HG02973 (cell line): ENCODE results near the gene NOX5.
"Not testable (repeated sequence)": the region's sequence is repeated elsewhere in the genome, so short reads cannot be mapped to it uniquely, and the experiment has no call there.

Experiments used
- ATAC-seq: cut with Tn5 transposase; IDR thresholded peaks from one replicate; pipeline ENCODE4 v1.9.1; 2021; ENCODE audit warnings: moderate library complexity; ENCODE audit not compliant: unreplicated experiment

NOX5 gene

DNA sequence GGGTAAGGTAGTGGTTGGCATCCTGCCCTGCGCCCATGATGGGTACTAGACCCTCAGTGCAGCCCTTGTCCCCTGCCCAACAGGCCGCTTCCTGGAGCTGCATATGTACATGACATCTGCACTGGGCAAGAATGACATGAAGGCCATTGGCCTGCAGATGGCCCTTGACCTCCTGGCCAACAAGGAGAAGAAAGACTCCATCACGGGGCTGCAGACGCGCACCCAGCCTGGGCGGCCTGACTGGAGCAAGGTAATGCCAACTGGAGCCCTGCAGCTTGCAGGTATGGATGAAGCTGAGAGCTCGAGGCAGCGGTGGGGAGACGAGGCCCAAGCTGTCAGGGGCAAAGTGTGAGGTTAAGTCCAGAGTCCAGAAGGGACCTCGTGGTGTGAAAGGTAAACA is 40.8 kb downstream of the NOX5 start:
- ATAC-seq, result no peak

DNA sequence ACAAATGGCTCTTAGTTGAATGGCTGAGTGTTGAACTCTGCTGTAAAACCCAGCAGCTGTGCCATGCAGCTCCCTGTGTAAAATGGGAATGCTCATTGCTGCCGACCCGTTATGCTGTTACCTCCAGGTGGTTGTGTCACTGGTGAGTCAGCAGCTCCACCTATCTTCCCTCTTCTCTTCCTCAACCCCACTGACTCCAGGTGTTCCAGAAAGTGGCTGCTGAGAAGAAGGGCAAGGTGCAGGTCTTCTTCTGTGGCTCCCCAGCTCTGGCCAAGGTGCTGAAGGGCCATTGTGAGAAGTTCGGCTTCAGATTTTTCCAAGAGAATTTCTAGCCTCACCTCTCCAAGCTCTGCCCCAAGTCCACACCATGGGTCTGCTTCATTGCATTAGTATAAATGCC is 41.9 kb downstream of the NOX5 start:
- no peak for ATAC-seq

DNA sequence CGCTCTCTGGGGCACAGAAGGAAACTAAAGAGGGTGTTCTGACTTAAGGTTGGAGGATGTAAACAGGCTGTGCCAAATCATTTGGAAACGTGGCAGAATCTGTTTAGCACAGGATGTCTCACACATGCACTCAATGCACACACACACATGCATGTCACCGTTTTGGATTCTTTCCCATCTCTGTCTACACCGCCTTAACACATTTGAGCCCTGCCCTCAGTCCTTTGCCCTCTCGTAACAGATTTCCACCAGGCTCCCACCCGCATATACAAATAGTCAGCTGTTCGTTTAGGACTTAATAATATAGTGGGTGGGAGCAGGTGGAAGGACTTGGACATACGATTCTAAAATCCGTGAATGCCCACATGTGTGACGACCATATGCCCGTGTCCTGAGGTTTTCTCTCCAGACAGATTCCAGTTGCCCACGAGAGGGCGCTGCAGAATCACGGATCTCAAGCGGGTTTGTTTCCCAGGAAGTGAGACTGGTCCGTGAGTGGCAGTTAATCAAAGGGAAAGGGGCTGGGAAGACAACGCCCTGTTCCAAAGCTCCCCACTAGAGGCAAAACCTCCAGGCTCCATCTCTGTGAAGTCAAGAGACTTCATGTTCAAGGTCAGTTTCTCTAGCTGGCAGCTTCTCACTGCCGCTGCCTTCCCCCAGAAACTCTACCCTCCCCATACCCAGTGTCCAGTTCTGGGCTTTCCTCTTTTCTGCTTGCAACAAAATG is 44.5 kb downstream of the NOX5 start:
- no peak for ATAC-seq

DNA sequence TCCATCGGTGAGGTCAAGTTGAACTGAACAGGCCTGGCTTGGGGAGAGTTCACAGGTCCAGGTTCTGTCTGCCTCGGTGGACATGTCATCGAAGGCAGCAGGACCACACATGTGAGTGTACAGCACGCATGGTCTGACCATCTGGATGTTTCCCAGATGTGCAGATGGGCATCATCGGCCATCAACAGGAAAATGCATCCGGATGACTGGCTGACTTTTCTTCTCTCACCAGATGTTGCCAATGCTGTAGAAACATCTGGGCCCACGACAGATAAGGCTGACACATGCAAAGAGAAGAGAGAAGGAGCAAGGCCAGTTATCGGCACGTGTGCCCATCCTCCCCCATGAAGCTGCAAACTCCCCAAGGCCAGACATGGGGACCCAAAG is 45.1 kb downstream of the NOX5 start:
- ATAC-seq, result no peak

DNA sequence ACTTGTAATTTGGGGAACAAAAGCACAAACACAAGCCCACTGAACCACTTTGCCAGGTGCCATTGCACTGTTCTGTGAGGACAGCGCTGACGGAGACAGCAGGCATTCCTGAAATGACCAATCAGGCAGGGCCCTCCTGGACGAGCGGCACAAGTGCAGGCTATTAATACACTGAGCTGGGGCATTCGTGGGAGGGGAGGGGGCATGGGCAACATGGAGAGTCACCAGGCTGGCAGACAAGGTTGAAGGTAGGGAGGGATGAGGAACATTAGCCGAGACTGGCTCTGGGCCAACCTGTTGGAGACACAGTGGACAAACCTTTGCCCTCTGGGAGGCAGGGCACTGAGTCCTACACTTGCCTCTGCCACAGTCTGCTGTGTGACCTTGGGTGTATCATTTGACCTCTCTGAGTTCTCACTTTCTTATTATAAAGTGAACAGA is 45.6 kb downstream of the NOX5 start:
- ATAC-seq, result no peak

DNA sequence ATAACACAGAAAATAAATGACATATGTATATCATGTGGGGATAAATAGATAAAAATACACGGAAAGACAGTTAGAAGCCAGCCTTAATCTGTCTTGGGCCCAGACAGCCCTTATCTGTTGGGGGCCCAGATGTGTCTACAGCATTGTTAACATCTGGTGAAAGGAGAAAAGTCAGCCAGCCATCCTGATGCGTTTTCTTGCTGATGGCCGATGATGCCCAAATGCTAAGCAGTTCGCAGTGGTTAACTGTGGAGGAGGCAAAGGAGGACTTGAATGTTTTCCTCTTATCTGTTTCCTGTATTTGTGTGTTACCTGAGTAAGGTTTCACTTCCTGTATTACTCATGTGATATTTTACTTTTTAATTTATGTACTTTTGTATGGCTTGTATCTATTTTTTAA is 46.2 kb downstream of the NOX5 start:
- ATAC-seq, result no peak

DNA sequence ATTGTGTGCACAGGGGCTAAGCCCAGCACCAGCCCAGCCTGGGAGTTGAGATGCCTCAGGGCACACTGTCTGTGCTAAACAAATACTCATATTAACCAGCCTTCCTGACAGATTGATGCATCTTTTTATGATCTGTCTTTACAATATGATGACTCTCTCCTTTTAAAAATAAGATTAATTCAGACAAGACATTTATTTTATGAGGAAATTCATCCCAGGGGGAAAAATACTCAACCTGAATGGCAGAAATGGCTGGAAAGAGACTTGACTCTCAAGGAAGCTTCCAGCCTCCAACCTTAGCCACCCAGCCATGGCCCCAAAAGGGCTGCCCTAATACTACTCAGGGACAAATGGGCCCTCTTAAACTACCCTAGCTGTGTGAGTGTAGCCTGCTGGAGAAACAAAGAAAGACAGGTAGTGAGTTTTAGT is 46.9 kb downstream of the NOX5 start:
- ATAC-seq, result no peak

DNA sequence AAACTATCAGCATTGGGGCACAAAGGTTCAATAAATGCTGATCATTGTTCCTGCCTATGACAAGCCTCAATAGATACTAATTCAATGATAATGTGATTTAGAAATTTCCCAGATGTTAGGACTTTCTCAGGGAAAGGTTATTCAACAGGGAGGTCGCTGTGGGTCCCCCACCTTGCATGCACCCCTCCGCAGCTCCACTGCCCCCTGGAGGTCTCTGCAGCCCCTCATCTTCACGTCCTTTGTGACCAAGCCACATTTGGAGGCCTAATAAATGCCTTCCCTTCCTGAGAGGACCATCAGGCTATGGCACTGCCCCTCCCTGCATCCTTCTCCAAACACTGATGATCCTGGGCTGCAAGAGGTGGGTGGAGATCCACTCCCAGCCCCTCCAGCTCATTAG is 50.2 kb downstream of the NOX5 start:
- no peak for ATAC-seq

DNA sequence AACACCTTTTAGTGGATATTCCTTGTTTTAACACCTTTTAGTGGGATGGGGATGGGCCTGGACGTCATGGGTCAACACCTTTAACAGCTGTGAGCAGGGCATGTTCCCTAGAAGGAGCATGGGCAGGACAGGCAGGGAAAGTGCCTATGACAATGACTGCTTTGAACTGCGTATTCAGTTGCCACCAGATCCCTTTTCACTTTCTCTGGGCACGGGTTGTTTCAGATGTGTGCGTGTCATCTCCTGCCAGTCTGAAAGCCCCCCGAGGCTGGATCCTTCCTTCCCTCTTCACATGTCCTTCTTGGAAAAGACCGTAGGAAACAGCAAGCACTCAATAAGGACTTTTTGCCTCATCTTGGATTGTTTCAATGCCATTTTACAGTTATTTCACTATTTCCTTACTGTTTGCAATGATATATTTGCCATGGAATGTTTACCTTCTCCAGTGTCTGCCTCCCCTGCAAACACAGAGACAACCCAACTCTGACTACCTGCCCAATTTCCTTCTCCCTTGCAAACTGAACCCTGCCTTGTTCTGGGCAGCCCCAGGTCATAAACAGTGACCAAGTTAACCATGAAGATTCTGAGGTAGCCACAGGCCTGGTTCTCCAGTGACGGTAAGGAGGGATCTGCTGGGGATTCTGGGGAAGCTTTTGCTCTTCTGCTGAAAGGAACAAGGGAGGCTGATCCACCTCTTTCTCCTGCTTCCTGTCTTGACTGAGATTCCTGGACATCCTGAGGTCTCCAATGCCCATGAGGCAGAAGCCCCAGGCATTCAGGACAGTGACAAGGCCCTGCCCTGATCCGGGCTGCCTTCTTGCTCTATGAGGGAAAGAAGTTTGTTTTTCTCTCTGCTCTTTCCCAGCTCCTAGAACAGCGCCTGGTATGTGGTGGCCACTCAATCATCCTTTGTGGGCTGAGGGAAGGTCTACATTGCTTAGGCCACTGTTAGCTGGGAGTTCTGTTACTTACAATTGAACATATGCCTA is 51.8 kb downstream of the NOX5 start:
- ATAC-seq, result no peak

DNA sequence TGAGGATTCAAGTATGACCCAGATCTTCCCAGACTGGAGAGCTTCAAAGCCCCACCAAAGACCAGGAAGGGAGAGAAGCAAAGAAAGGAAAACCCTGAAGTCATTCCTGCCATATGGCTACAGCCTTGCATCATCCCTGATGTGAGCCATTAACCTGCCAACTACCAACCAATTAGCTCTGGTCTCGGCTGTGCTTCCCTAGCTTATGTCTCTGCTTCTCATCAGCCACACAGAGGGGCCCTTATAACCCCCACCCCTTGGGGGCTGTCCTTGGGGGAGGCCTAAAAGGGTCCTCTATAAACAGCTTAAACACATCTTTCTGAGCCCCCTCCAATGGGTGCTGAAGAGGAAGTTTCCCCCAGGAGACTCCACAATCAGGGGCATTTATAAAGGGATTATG is 52.8 kb downstream of the NOX5 start:
- ATAC-seq, result no peak

DNA sequence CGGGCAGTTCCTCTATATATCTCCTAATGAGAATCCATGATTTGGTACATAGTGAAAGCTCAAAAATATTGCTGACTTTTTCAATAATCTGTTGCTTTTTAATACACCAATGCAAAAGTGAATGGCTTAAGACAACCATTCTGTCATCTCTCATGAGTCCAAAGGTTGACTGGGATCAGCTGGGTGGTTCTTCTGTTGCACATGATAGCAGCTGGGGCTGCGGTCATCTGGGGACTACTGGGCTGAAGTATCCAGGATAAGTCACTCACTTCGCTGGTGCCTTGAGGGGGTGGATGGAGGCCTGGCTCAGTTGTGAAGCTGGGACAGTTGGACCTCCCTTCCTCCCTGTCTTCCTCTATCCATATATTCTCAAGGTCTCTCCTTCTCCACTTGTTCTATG is 53.7 kb downstream of the NOX5 start:
- no peak for ATAC-seq

DNA sequence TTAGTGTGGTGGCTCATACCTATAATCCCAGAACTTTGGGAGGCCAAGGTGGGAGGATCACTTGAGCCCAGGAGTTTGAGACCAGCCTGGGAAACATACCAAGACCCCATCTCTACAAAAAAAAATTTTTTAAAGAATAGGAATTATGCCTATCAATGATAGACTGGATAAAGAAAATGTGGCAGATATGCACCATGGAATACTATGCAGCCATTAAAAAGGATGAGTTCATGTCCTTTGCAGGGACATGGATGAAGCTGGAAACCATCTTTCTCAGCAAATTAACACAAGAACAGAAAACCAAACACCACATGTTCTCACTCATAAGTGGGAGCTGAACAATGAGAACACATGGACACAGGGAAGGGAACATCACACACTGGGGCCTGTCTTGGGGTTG is 54.8 kb downstream of the NOX5 start:
- not testable (repeated sequence) for ATAC-seq

DNA sequence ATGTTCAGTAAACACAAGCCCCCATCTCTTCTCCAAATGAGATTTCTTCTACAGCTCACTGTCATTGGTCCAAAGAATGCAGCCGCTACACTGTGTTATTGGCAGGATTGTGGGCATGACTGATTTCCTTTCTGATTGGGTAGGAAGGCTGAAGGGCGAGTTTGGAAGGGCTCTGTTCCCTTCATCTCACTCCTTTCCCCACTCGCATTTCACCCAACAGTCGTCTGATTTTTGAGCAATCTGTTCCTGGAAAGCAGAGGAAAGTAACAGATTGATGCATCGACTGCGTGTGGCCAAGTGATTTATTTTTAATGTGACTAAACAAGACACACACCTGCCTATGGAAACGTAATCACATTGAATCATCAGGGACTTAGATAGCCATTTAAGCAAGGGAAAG is 55.5 kb downstream of the NOX5 start:
- no peak for ATAC-seq

DNA sequence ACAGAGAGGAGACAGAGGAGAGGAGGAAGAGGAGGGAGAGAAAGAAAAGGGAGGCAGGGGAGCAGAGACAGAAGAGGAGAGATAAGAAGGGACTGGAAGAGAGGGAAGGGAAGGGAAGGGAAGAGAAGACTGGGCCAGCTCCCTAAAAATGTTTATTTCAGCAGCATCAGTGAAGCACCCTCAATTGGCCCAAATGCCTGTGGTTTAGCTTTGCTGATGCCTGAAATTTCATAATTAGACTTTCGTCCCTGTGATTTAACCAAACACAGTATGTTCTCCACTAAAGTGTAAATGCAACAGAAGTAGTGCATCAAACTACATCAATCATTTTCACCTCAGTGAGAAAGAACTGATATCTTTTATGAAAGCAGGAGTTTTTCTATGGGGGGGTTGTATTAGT is 55.9 kb downstream of the NOX5 start:
- ATAC-seq, result no peak

DNA sequence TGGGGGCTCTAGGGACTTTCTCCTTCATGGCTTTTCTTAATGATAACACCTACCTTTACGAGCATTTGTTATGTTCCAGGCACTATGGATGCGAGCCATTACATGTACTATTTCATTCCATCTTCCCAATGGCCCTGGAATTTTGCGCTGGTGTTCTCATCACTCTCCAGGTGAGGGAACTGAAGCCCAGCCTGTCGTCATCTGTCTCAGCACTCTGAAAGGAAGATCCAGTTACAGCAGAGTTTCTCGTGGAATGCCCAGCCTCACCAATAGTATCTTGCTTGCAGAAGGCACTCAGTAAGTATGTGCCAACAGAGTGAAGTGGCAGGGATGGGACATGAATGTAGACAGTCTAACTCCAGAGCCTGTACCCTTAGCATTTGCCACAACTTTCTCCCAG is 56.8 kb downstream of the NOX5 start:
- no peak for ATAC-seq

DNA sequence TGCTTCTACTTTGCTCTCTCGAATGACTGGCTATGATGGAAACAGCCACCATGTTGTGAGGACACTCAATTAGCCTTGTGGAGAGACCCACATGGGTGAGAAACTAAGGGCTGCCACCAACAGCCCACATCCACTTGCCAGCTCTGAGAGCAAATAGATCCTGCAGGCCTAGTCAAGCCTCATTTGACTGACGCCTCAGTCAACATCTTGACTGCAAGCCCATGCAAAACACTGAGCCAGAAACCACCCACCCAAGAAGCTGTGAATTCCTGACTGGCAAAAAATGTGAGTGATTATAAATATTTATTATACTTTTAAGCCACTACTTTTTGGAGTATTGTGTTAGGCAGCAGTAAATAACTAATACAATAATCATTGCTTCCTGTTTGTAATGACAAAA is 58.4 kb downstream of the NOX5 start:
- no peak for ATAC-seq

DNA sequence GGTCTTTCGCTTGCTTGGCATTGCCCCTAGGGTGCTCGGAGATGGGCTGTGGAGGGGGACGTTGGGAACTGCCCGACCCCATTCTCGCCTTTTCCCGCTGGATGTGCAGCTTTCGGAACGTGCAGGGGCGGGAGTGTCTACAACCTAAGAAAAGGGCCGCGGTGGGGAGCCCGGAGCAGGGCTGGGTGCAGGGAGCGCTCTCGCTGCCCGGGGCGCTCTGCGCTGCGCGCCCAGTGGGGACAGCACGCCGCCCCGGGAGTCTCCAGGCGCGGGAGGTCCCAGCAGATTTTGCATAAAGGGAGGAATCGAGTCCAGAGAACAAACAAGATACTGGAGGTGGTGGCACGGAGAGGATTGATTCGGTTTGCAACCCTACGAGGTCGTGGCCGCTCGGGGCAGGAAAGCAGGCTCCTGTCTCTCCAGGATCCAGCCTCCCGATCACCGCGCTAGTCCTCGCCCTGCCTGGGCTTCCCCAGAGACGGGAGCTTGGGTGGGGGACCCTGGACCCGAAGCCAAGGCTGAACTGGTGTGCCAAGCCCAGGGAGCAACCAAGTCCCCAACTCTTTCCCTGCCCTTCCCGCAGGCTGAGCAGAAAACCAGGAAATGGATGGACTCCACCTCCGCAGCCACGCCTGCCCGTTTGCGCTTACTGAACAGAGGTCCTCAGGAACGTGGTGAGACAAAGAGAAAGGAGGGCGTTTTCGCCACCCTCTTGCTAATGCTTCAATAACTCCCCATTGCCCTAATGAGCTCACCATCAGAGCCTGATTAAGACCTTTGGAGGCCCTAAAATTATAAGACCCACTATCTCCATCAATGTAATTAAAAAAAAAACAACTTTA is 59.7 kb downstream of the NOX5 start:
- no peak for ATAC-seq

DNA sequence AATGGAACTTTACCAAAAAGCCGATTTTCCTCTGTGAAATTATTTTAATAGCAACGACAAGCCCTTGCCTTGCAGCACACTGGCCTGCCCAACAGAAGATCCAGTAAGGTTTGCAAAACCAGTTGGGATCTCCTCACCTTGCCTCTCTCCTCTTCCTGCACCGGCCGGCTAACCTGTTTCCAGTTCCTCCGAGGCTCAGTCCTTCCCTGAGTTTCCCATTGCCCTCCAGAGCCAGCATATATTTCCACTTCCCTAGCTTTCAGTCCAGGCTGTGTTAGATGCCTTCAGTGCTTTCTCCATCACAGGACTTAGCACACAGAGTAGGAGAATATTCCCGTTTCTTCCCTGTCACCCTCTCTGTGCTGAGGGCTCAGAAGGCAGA is 60.3 kb downstream of the NOX5 start:
- ATAC-seq, result no peak

DNA sequence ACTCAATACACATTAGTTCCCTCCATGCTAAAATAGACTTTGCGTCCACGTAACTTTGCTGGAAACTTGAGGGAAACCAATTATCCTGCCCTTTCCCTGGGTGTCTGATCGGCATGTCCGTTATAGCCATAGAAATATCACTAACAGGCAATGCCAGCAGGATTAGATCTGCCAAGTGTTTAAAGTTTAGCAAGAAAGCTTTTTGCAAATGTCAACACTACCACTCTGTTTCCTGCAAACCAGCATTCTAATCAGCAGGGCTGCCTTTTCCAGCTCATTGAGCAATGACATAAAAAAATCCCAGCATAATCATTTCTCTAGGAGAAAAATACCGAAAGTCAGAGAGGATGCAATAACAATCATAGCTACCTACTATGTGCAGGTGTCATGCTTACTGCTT is 60.9 kb downstream of the NOX5 start:
- ATAC-seq, result no peak

DNA sequence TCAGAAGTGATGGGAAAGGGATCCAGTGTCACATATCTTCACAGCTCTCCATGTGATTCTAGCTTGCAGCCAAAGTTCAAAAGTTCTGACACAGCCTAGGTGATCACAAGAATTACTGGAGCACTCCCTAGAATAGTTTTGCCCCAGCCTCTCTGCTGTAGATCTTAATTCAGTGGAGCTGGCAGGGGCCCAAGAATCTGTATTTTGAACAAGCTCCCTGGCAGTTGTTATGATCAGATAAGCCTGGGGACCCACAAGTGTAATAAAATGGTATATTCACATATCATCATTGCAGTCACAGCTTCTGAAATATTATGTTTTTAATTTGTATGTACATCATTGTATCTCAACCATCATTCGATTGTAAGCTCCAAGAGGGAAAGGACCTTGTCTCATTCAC is 62.3 kb downstream of the NOX5 start:
- no peak for ATAC-seq

DNA sequence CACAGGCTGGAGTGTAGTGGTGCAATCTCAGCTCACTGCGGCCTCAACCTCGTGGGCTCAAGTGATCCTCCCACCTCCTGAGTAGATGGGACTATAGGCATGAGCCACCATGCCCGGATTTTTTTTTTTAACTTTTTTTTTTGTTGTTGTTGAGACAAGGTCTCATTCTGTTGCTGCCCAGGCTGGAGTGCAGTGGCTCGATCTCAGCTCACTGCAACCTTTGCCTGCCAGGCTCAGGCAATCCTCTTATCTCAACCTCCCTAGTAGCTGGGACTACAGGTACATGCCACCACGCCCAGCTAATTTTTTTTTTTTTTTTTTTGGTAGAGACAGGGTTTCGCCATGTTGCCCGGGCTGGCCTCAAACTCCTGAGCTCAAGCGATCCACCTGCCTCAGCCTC is 64.1 kb downstream of the NOX5 start:
- ATAC-seq, result no peak
